ENCODE measurements around the gene IL20.

IL20 gene

GRCh38 chr1:206859082-206859521 lies 6.3 kb upstream of the IL20 start:
- Histone ChIP-seq H3K4me3 (ENCODE audit: low read length) (no peak overlapping the region), H3K4me1 (ENCODE audit: insufficient read depth, low read length) (no peaks in the 10 kb centered on the region), H3K27me3 (ENCODE audit: insufficient read depth, low read length) (no peaks in the 10 kb centered on the region; the same call in 1 of the 2 replicates), H3K9me3 (ENCODE audit: insufficient read depth, low read depth, low read length) (no peaks in the 10 kb centered on the region), H3K36me3 (ENCODE audit: insufficient read depth, low read length) (no peaks in the 10 kb centered on the region), H3K27ac (ENCODE audit: low read depth, low read length) (no peak overlapping the region), H3K9ac (ENCODE audit: low read depth, low read length) (no peak overlapping the region)
- 91% methylated on average over 5 of the region's 5 CpGs for WGBS

GRCh38 chr1:206860165-206860564 lies 5.3 kb upstream of the IL20 start:
- no peak overlapping the region for H3K27ac ChIP-seq (ENCODE audit: low read depth, low read length)
- H3K9ac ChIP-seq (ENCODE audit: low read depth, low read length) = no peak overlapping the region
- 91% methylated on average over 4 of the region's 4 CpGs for WGBS
- H3K36me3 ChIP-seq (ENCODE audit: insufficient read depth, low read length) = no peaks in the 10 kb centered on the region
- H3K4me3 ChIP-seq (ENCODE audit: low read length) = no peak overlapping the region
- no peaks in the 10 kb centered on the region for H3K4me1 ChIP-seq (ENCODE audit: insufficient read depth, low read length)
- H3K27me3 ChIP-seq (ENCODE audit: insufficient read depth, low read length) = no peaks in the 10 kb centered on the region; the same call in 1 of the 2 replicates
- no peaks in the 10 kb centered on the region for H3K9me3 ChIP-seq (ENCODE audit: insufficient read depth, low read depth, low read length)

GRCh38 chr1:206863266-206863665 lies 2.2 kb upstream of the IL20 start:
- no peak overlapping the region for H3K4me3 ChIP-seq (ENCODE audit: low read length)
- H3K4me1 ChIP-seq (ENCODE audit: insufficient read depth, low read length) = no peaks in the 10 kb centered on the region
- no peak overlapping the region for H3K9ac ChIP-seq (ENCODE audit: low read depth, low read length)
- no peaks in the 10 kb centered on the region for H3K9me3 ChIP-seq (ENCODE audit: insufficient read depth, low read depth, low read length)
- H3K27me3 ChIP-seq (ENCODE audit: insufficient read depth, low read length) = no peaks in the 10 kb centered on the region; the same call in 1 of the 2 replicates
- 83% methylated on average over 1 of the region's 1 CpG for WGBS
- H3K27ac ChIP-seq (ENCODE audit: low read depth, low read length) = no peak overlapping the region
- no peaks in the 10 kb centered on the region for H3K36me3 ChIP-seq (ENCODE audit: insufficient read depth, low read length)

DNA sequence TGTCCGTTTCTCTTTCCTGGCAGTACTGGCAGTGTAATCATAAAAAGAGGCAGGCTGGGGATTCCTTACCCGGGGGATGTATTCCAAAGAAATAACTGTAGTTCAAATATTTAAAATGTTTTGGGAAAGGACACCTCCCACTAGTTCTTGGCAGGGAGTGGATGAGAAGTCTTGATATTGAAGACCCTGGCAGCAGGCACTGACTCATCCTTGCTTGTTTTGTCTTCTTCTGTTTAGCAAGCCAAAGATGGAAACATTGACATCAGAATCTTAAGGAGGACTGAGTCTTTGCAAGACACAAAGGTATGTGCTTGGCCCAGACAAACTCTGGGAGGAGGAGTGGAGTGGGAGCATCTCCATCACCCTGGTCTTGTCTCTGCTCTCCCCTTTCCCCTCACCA lies 639 bp downstream of the IL20 start:
- Histone ChIP-seq H3K9me3 (ENCODE audit: insufficient read depth, low read depth, low read length) (no peaks in the 10 kb centered on the region), H3K27me3 (ENCODE audit: insufficient read depth, low read length) (no peaks in the 10 kb centered on the region), H3K9ac (ENCODE audit: low read depth, low read length) (no peak overlapping the region), H3K36me3 (ENCODE audit: insufficient read depth, low read length) (no peaks in the 10 kb centered on the region), H3K4me1 (ENCODE audit: insufficient read depth, low read length) (no peaks in the 10 kb centered on the region), H3K27ac (ENCODE audit: low read depth, low read length) (no peak overlapping the region), H3K4me3 (ENCODE audit: low read length) (no peak overlapping the region)
- no CpG with 5 or more reads among the region's 2 CpGs for WGBS

DNA sequence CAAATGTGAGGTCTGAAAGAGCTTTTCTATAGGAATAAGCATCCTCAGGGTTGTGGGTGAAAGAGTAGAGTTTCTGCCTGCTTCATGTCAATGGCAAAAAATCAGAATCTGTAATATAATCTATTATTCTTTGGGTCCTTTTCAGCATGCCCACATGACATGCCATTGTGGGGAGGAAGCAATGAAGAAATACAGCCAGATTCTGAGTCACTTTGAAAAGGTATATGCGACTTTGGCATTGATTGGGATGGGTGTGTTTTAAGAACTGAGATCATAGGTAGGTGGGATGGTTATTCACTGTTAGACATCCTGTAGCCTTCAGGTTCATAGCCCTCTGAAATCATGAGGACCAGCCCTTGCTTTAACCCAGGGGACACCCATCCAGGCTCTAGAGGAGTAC lies 1.8 kb downstream of the IL20 start:
- Histone ChIP-seq H3K4me1 (ENCODE audit: insufficient read depth, low read length) (no peaks in the 10 kb centered on the region), H3K4me3 (ENCODE audit: low read length) (no peak overlapping the region), H3K36me3 (ENCODE audit: insufficient read depth, low read length) (no peaks in the 10 kb centered on the region), H3K9ac (ENCODE audit: low read depth, low read length) (no peak overlapping the region), H3K27ac (ENCODE audit: low read depth, low read length) (no peak overlapping the region), H3K27me3 (ENCODE audit: insufficient read depth, low read length) (no peaks in the 10 kb centered on the region), H3K9me3 (ENCODE audit: insufficient read depth, low read depth, low read length) (no peaks in the 10 kb centered on the region)
- WGBS = 88% methylated on average over 1 of the region's 1 CpG

- H3K27me3 ChIP-seq (ENCODE audit: insufficient read depth, low read length) = no peaks in the 10 kb centered on the region
- no peaks in the 10 kb centered on the region for H3K4me1 ChIP-seq (ENCODE audit: insufficient read depth, low read length)
- no peak overlapping the region for H3K27ac ChIP-seq (ENCODE audit: low read depth, low read length)
- H3K9ac ChIP-seq (ENCODE audit: low read depth, low read length) = no peak overlapping the region
- no peaks in the 10 kb centered on the region for H3K9me3 ChIP-seq (ENCODE audit: insufficient read depth, low read depth, low read length)
- H3K36me3 ChIP-seq (ENCODE audit: insufficient read depth, low read length) = no peaks in the 10 kb centered on the region
- no peak overlapping the region for H3K4me3 ChIP-seq (ENCODE audit: low read length)
These were observed 2.3 kb downstream of the IL20 start for GRCh38 chr1:206867716-206868115.

DNA sequence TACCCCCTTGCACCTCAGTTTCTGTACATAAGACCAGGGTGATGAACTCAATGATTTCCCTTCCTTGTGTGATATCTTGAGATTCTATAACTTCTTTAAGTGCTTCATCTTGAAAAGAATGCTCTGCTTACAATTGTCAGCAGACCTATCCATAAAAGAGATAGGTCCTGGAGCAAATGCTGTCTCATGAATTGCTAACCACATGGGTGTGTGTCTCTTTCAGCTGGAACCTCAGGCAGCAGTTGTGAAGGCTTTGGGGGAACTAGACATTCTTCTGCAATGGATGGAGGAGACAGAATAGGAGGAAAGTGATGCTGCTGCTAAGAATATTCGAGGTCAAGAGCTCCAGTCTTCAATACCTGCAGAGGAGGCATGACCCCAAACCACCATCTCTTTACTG lies 2.8 kb downstream of the IL20 start:
- H3K9me3 ChIP-seq (ENCODE audit: insufficient read depth, low read depth, low read length) = no peaks in the 10 kb centered on the region
- WGBS = 67% methylated on average over 1 of the region's 1 CpG
- no peaks in the 10 kb centered on the region for H3K36me3 ChIP-seq (ENCODE audit: insufficient read depth, low read length)
- no peak overlapping the region for H3K4me3 ChIP-seq (ENCODE audit: low read length)
- H3K9ac ChIP-seq (ENCODE audit: low read depth, low read length) = no peak overlapping the region
- no peaks in the 10 kb centered on the region for H3K27me3 ChIP-seq (ENCODE audit: insufficient read depth, low read length)
- no peak overlapping the region for H3K27ac ChIP-seq (ENCODE audit: low read depth, low read length)
- H3K4me1 ChIP-seq (ENCODE audit: insufficient read depth, low read length) = no peaks in the 10 kb centered on the region

GRCh38 chr1:206872139-206872538 lies 6.7 kb downstream of the IL20 start:
- Histone ChIP-seq H3K9ac (ENCODE audit: low read depth, low read length) (no peak overlapping the region), H3K4me1 (ENCODE audit: insufficient read depth, low read length) (no peaks in the 10 kb centered on the region), H3K27ac (ENCODE audit: low read depth, low read length) (no peak overlapping the region), H3K27me3 (ENCODE audit: insufficient read depth, low read length) (no peaks in the 10 kb centered on the region), H3K4me3 (ENCODE audit: low read length) (no peak overlapping the region), H3K9me3 (ENCODE audit: insufficient read depth, low read depth, low read length) (0 out of 2 replicates have a peak, but pooled peaks cover 4% of the 10 kb centered on the region), H3K36me3 (ENCODE audit: insufficient read depth, low read length) (no peaks in the 10 kb centered on the region)
- WGBS = 99% methylated on average over 3 of the region's 3 CpGs

DNA sequence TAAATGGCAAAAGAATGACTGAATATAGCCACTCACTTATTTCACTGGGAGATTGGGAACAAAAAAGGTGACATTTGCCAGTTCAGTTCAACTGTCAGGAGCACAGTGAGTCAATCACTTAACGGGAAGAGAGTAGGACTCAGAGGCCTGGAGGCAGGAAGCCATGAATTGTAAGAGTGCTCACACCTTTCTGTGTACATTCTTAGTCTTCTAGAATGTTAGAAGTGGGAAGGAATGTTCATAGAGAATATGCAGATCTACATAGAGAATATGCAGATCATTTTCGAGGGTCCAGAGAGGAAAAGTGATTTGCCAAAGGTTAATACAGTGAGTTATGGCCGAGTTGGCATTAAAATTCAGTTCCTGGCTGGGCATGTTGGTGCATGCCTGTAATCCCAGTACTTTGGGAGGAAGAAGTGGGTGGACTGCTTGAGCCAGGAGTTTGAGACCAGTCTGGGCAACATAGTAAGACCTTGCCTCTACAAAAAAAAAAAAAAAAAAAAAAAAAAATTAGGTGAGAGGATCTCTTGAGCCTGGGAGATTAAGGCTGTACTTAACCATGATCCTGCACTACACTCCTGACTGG lies 8.3 kb downstream of the IL20 start:
- WGBS = 91% methylated on average over 3 of the region's 3 CpGs
- Histone ChIP-seq H3K36me3 (ENCODE audit: insufficient read depth, low read length) (no peaks in the 10 kb centered on the region), H3K4me3 (ENCODE audit: low read length) (no peak overlapping the region), H3K9me3 (ENCODE audit: insufficient read depth, low read depth, low read length) (peaks cover 16% of the 10 kb centered on the region), H3K27ac (ENCODE audit: low read depth, low read length) (no peak overlapping the region), H3K4me1 (ENCODE audit: insufficient read depth, low read length) (no peaks in the 10 kb centered on the region), H3K27me3 (ENCODE audit: insufficient read depth, low read length) (no peaks in the 10 kb centered on the region), H3K9ac (ENCODE audit: low read depth, low read length) (no peak overlapping the region)

DNA sequence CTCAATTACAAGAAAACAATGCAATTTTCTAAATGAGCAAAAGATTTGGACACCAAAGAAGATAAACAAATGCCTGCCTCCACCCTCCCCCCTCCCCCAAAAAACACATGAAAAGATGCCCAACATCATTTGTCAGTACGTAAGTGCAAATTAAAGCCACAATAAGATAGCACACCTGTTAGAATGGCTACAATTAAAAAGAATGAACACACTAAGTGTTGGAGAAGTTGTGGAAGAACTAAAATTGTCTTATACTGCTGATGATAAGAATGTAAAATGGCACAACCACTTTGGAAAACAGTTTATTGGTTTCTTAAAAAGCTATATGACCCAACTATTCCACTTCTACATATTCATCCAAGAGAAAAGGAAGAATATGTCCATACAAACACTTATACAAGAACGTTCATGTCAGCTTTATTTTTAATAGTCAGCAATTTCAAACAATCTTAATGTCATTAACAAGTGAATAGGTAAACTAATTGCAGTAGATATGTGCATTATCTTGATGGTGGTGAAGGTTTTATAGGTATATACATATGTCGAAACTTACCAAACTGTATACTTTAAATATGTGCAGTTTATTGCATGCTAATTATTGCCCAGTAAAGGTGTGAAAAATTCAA lies 10.4 kb downstream of the IL20 start:
- H3K27me3 ChIP-seq (ENCODE audit: insufficient read depth, low read length) = no peaks in the 10 kb centered on the region
- no peaks in the 10 kb centered on the region for H3K4me1 ChIP-seq (ENCODE audit: insufficient read depth, low read length)
- no peak overlapping the region for H3K4me3 ChIP-seq (ENCODE audit: low read length)
- no peak overlapping the region for H3K9ac ChIP-seq (ENCODE audit: low read depth, low read length)
- H3K36me3 ChIP-seq (ENCODE audit: insufficient read depth, low read length) = no peaks in the 10 kb centered on the region
- H3K9me3 ChIP-seq (ENCODE audit: insufficient read depth, low read depth, low read length) = peaks cover 20% of the 10 kb centered on the region
- 90% methylated on average over 2 of the region's 3 CpGs for WGBS
- H3K27ac ChIP-seq (ENCODE audit: low read depth, low read length) = no peak overlapping the region

GRCh38 chr1:206878456-206878855 lies 13.0 kb downstream of the IL20 start:
- no peak overlapping the region for H3K4me3 ChIP-seq (ENCODE audit: low read length)
- H3K27me3 ChIP-seq (ENCODE audit: insufficient read depth, low read length) = no peaks in the 10 kb centered on the region
- no peaks in the 10 kb centered on the region for H3K4me1 ChIP-seq (ENCODE audit: insufficient read depth, low read length)

GRCh38 chr1:206880314-206880713 lies 14.9 kb downstream of the IL20 start:
- Histone ChIP-seq H3K9ac (ENCODE audit: low read depth, low read length) (no peak overlapping the region), H3K4me3 (ENCODE audit: low read length) (no peak overlapping the region), H3K9me3 (ENCODE audit: insufficient read depth, low read depth, low read length) (peaks cover 20% of the 10 kb centered on the region), H3K36me3 (ENCODE audit: insufficient read depth, low read length) (no peaks in the 10 kb centered on the region), H3K4me1 (ENCODE audit: insufficient read depth, low read length) (no peaks in the 10 kb centered on the region), H3K27ac (ENCODE audit: low read depth, low read length) (no peak overlapping the region), H3K27me3 (ENCODE audit: insufficient read depth, low read length) (no peaks in the 10 kb centered on the region)
- WGBS = 86% methylated on average over 3 of the region's 3 CpGs

More at GRCh38 chr1:206878456-206878855, 13.0 kb downstream of the IL20 start:
- Histone ChIP-seq H3K9ac (ENCODE audit: low read depth, low read length) (no peak overlapping the region), H3K27ac (ENCODE audit: low read depth, low read length) (no peak overlapping the region), H3K9me3 (ENCODE audit: insufficient read depth, low read depth, low read length) (peaks cover 20% of the 10 kb centered on the region), H3K36me3 (ENCODE audit: insufficient read depth, low read length) (no peaks in the 10 kb centered on the region)
